GM11168 (cell line): Measurements from ENCODE around the gene IMMP1L.
"Not testable (repeated sequence)": the region's sequence is repeated elsewhere in the genome, so short reads cannot be mapped to it uniquely, and the experiment has no call there.

Source experiments
- in situ Hi-C: fragments of 300-500 bp; cut with MboI; formaldehyde crosslinking; loops from one replicate; pipeline ENCODE4 v1.12.0; 2022; ENCODE audit warnings: low sequenced_read_pairs; ENCODE audit not compliant: unreplicated experiment

The IMMP1L gene, protein sequence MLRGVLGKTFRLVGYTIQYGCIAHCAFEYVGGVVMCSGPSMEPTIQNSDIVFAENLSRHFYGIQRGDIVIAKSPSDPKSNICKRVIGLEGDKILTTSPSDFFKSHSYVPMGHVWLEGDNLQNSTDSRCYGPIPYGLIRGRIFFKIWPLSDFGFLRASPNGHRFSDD

DNA sequence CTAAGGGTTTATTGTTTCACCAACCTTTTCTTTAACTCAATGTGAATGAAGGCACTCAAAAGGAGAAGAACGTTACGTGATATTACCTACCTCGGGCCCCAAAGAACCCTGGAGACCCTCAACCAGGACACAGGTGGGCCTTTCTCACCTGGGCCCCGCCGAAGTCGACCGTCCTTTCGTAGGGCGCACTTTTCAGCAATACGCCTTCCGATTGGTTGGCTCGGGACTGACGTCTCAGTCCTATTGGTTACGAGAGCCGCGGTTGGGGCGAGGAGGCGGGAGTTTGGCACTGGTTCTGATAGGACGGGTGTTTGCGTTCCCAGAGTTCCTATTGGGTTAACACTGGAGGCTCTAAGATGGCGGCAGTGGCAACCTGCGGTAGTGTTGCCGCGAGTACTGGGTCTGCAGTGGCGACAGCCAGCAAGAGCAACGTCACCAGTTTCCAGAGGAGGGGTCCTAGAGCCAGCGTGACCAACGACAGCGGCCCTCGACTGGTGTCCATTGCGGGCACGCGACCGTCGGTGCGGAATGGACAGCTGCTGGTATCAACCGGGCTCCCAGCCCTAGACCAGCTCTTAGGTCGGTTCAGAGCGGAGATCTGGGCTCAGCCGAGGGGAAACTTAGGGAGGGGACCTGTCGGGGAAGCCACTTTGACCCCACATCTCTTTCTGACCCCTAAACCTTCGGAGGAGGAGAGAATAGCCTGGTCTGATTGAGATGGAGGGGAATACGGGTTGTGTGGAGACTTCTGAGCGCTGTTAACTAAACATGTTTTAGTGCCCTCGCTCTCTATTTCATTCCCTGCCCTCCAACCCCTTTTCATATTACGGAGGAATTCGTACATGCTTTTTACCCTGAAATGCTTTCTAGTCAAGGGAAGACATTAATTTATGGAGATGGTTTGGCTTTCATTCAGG, at the start of gene IMMP1L, which contains the start of gene ELP4:
Gene IMMP1L (minus strand): TSS at position 194 of the 917 bp plus-strand sequence. CDS start 46,346 bp downstream, outside the sequence.
Gene ELP4 (plus strand): TSS at position 339 of the 917 bp plus-strand sequence. CDS start 18 bp downstream, at position 357.
- in situ Hi-C loops, result no loop called here

DNA sequence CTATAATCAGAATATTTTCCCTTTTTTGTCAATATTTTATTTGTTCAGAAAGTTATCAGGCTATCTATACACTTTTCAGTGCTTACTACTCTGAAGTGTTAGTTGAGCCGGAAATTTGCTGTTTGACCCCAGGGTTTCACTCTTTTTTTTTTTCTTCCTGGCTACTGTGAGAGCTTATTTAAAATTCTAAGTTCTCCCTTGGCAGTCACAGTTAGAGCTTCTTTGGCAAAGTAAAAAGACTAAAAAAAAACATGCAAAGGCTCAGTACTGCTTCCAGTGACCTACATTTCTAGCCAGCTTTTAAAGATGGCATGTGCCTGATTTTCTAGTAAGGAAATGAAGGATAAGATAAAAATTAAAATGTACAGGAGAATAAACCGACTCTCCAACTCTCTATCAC, 48.6 kb upstream of the IMMP1L start:
- in situ Hi-C loops, result no loop called here

DNA sequence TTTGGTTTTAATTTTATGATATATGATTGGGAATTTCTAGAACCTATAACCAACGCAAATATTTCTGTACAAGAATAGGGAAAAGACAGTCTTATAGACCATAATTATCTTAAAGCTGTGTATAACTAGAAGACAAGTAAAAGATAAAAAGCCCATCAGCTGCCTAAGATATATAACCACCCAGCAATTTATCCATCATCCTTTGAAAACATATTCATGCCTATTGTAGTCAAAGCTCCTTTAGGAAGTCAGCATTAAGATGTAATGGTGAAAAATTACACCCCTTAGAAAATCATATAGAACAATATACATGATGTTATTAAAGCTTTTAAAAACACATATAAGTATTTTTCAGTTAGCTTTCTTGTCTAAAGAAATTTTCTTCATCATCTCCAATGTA, 46.5 kb upstream of the IMMP1L start:
- in situ Hi-C loops, result no loop called here

DNA sequence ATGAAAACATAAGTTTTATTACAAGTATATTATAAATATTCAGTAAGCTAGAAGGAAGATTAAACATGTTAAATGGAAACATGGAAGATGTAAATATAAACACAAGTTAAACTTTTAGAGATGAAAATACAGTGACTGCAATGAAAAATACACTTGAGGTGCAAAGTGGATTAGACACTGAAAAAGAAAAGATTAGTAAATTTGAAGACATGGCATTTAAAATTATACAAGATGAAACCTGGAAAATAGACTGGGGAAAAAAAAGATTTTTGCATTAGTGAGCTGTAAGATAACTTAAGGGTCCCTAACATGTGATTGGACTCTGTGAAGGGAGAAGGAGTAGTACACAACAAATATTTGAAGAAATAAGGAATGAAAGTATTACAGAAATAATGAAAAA, 33.4 kb upstream of the IMMP1L start:
- in situ Hi-C loops, result no loop called here

DNA sequence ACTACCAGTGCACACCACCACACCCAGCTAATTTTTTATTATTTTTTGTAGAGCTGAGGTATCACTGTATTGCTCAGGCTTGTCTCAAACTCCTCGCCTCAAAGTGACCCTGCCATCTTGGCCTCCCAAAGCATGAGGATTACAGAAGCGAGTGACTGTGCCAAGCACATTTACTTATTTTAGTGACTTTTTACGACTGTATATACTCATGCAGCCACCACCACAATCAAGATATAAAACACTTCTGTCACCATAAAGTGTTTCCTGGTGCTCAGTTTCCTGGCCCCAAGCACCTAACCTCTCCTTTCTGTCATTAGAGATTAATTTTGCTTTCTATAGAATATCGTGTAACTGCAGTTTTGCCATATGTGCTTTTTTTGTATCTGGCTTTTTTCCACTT, 26.1 kb upstream of the IMMP1L start:
- in situ Hi-C loops, result no loop called here

DNA sequence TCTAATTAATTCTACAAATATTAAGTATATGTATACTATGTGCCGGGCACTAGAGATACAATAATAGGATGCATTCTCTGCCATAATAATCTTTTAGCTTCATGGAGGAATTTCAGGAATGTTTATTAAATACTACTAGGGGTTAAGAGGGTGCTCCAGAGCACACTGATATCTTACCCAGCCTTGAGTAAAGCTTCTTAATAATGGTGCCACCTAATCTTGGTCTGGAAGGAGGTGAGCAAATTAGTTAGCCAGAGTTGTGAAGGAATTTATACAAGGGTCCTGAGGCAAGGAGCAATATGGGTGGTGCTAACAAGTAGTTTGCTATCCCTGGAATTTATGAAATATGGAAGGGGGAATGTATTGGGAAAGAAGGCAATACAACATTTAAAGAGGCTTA, 21.9 kb upstream of the IMMP1L start:
- in situ Hi-C loops, result no loop called here

DNA sequence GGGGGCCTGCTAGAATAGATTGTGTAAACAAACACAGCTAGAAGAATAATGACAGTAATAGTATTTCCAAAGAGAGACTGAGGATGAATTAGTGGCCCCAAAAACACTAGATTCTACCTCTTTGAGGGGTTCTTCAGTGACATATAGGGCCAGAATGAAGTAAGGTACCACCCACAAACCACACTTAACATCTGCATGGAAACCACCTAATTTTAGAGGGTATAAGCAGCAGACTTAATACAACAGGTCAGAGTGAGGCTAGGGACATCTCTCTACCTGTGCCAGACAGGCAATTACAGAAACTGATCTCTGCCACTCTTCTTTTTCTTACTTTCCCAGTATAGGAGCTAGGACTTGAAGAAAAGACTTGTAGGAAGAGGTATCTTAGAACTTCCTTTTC, 20.3 kb upstream of the IMMP1L start:
- in situ Hi-C loops, result no loop called here

DNA sequence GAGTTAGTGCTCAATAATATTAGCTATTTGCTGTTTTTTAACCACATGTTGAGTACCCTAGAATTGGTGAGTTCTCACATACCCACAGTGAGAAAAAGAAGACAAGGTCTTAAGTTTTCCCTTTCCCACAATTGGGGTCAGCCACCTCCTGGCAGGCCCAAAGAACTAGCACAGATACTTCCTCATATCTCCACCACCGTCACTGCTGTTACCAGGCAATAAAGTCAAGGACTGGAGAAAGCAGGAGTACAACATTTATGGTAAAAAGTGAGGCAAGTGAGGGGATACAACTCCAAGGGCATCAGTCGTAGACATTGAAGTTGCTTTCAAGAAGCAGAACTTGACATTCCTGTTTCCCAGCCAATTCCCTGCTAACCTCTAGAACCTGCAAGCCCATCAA, 19.8 kb upstream of the IMMP1L start:
- in situ Hi-C loops, result no loop called here

DNA sequence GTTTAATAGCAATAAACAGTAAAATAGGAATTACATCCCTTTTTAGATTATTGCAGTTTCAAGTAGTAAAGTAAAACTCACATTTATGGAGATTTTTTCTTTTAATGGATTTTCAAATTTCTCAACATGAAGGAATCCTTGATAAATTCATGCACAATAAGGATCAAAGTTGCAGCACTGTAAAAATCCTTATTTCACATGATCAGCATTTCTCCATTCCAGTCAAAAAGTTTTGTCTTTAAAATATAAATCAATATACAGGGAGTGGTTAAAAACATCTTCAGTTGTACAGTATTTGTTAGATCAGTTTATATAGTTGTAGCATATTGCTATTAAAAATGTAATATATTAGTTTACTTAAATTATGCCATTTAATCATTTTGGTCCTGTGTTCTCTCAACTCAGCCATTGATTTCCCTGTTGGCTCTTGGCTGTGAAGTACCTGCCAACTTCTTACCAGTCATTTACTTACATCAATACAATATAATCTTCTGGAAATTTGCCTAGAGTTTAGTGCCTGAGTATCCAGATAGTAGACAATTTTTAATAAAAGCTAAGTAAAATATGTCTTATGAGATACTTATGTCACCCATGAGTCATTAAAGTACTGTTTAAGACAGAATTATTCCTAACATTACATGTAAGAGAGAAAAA, 12.2 kb upstream of the IMMP1L start:
- in situ Hi-C loops, result no loop called here

DNA sequence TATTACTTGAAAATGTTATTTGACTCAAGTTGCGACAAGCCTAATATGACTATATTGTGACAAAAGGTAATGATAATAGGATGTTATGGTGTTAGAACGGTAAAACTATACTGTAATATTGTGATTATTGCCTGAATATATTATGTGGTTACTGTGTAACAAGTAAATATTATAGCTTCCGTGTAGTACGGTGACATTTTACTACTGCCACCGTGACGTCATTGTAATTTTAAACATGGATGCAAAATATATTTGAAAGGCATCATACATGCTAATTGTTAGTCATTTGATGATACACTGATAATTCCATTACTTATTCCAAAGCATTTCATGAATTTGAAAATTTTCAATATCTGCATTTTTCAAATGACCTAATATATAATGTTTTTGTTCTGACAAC, 2.7 kb upstream of the IMMP1L start:
- in situ Hi-C loops, result no loop called here

DNA sequence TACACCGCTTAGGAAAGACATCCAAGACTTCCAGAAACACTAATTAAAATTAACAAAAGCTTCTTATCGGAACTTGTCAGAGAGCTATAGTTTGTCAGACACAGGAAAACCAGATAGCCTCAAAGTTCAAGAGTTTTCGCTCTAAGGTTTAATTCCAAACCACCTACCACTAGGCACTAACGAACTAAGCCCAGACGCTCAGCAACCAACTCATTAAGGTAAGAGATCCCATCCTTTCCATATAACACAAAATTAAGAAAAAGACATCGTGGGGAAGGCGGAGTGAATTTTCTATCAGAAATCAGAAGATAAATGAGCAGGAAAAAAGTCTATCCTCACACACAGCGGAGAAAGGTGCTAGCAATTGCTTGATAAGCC, 382 bp downstream of the IMMP1L start:
- in situ Hi-C loops, result no loop called here

DNA sequence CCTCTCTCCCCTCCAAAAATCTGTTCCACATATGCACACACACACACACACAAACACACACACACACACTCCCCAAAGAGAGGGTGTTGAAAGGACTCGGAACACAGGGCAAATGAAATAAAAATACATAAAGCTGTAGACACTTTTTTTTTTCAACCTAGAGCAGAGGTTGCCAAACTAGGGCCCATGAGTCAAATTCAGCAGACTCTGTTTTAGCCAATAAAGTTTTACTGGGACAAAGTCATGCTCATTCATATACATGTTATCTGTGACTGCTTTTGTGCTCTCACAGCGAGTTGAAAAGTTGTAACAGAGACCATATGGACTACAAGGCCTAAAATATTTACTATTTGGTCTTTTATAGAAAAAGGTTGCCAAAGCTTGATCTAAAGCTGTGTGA, 8.9 kb downstream of the IMMP1L start:
- in situ Hi-C loops, result no loop called here

DNA sequence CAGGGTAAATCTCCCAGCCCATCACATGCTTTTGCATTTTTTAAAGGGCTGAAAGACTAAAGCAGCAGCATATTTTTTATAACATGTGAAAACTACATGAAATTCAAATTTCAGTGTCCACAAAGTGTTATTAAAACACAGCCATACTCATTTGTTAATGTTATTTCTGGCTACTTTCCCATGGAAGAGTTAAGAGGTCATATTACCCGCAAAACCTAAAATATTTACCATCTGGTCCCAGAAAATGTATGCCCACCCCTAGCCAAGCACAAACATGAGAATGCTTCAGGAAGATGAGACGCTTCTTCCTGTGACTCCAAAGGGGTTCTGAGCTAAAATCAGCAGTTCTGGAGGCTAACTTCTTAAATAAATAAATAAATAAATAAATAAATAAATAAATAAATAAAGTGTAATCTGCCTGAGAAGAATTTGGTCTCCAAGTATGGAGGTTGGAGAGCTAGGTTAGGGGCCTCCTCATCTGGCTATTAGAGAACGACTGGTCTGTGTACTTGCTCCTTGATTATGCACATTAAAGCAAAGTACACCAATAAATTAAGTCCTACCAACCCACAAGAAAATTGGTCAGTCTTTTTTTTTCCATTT, 9.7 kb downstream of the IMMP1L start:
- in situ Hi-C loops, result no loop called here

DNA sequence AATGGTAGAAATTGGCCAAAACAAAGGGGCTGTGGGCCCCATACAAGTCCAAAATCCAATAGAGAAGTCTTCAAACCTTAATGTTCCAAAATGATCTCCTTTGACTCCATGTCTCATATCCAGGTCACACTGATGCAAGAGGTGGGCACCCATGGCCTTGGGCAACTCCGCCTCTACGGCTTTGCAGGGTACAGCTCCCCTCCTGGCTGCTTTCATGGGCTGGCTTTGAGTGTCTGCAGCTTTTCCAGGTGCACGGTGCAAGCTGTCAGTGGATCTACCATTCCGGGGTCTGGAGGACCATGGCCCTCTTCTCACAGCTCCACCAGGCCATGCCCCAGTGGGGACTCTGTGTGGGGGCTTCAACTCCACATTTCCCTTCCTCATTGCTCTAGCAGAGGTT, 15.7 kb downstream of the IMMP1L start:
- in situ Hi-C loops, result not testable (repeated sequence)

DNA sequence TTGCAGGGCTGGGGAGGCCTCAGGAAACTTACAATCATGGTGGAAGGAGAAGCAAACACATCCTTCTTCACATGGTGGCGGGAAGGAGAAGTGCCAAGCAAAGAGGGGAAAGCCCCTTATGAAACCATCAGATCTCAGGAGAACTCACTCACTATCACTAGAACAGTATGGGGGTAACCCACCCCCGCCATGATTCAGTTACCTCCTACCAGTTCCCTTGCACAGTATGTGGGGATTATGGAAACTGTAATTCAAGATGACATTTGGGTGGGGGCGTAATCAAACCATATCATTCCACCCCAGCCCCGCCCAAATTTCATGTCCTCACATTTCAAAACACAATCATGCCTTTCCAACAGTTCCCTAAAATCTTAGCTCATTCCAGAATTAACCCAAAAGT, 16.2 kb downstream of the IMMP1L start:
- in situ Hi-C loops, result no loop called here

DNA sequence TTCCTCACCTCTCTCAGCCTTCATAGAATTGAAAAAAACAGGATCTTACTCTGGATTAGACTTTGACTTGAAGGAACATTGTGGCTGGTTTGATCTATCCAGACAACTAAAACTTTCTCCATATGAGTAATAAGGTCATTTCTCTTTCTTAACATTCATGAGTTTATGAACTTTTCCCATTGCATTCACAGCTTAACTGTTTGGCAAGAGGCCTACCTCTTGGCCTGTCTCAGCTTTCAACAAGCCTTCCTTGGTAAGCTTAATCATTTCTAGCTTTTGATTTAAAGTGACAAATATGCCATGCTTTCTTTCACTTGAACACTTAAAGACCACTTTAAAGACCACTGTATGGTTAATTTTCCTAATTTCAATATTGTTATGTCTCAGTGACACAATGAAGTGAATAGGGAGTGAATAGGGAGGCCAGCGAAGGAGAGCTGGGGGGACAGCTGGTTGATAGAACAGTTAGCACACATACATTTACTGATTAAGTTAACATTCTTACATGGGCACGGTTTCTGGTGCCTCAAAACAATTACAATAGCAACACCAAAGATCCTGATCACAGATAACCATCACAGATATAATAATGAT, 17.0 kb downstream of the IMMP1L start:
- in situ Hi-C loops, result no loop called here

DNA sequence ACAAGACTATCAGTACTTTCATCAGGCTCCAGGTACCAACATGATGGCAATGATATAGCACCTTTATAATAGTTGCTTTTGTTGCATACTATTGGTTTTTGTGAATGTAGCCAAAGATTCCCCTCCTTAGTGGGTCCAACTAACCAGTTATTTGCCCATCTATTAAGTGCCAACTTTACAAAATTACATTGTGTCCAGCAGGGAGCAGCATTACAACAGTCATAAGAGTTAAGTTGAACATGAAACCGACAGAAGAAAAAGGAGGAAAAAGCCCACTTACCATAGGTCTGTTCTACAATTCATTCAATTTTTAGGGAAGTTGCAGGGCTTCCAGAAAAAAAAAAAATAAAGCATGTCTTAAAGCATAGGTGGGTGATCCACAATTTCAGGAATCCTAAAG, 21.6 kb downstream of the IMMP1L start:
- in situ Hi-C loops, result no loop called here

DNA sequence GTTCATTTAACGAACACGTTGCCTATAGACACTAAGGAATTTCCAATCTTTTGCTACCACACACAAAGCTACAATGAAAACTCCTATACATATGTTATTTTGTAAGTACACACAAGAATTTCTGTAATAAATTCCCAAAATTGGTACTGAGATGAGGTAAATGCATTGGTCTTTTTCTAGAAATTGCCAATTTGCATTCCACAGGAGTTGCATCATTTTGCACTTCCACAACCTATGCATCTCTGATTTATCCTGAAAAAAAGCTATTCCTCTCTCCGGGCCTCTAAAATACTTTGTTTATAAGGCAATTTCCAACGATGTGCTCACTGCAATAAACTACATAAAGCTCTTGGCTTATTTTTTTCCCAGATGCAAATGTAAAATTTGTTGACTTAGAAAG, 24.9 kb downstream of the IMMP1L start:
- in situ Hi-C loops, result no loop called here

DNA sequence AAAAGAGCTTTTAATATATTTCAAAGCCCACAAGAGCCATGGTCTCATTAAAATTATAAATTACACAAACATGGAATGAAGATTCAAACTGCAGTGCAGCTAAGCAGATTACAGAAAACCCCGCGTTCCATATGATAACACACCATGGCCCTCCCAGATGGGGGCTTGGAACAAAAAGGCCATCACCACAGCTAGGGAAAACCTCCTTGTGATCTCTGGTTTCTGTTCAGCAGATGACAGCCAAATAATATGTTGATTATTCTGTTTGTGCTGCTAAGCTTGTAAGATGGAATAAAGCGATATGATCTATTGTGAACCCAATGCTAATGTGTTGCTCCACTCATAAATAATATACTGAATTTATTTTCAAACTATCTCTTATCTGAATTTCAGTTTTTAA, 28.5 kb downstream of the IMMP1L start:
- in situ Hi-C loops, result no loop called here

DNA sequence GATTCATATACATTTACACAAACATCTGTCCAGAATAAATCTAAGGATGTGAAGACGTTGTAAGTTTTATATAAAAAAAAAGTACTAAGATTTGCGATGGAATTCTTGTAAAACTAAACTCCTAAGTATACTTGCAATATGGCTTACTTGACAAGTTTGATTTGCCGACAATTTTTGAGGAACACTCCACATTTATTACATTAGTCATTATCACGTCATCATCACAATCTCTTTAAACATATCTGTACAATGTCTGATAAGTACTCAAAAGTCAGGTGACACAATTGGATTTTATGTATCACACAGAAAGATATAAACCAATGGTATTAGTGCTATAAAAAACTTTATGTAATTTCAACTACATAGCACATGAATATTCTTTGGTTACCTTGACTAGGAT, 30.4 kb downstream of the IMMP1L start:
- in situ Hi-C loops, result no loop called here

DNA sequence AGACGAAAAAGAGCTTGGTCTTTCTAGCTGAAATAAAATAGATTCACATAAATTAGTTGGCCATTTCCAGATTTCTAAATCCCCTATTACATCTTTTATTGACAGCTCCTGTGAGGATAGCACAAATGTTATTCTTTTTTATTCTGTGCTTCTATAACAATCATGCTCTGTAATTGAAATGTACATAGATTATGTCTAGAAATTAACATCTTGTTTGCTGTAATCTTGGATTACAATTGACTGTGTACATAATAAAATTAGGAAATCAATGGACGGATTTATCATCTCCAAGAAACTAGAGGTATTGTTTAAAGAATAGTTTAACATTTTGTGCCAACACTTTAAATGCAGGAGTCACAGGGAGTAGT, 31.2 kb downstream of the IMMP1L start:
- in situ Hi-C loops, result no loop called here
